ENCODE results near the gene PDIA5. TPM values are rescaled to one million over a fixed set of nuclear protein-coding genes. Genes with fewer than 3 reads are reported as not detected.

PDIA5 gene
- total RNA-seq, 3 donors from 2014 or later (not counting 1 experiment from before 2014, with no cell fraction given): 0.59 to 3.3 (median 0.63) TPM

GRCh38 chr3:123068601-123069381 is 2.0 kb downstream of the PDIA5 start:
- no peak for TF ChIP-seq CTCF (IDR thresholded peaks at IDR 0.05)
- H3K9me3 Mint-ChIP-seq: no peaks in the 10 kb centered on the region
- WGBS (ENCODE audit: insufficient coverage): 96% methylated on average over 11 of the region's 12 CpGs
- H3K4me1 Mint-ChIP-seq: peaks cover 4 to 22% of the 10 kb centered on the region in 2 donors
- Histone ChIP-seq H3K27me3 (ENCODE audit: control insufficient read depth, insufficient read depth, low read length) (no peaks in the 10 kb centered on the region), H3K9me3 (ENCODE audit: control insufficient read depth, insufficient read depth, low read length) (no peaks in the 10 kb centered on the region), H3K27ac (ENCODE audit: low read length) (no peak overlapping the region), H3K4me3 (ENCODE audit: low read length) (no peak overlapping the region), H3K4me1 (ENCODE audit: control insufficient read depth, insufficient read depth, low read length) (peaks cover 11% of the 10 kb centered on the region), H3K36me3 (ENCODE audit: control insufficient read depth, insufficient read depth, low read length) (no peaks in the 10 kb centered on the region)
- peaks cover 22 to 30% of the 10 kb centered on the region in 2 donors for H3K27me3 Mint-ChIP-seq (ENCODE audit: low read depth in 2 of 2)
- H3K36me3 Mint-ChIP-seq: no peaks in the 10 kb centered on the region
- no peak overlapping the region for H3K27ac Mint-ChIP-seq
- DNase-seq (no peak), ATAC-seq (no peak)
- peak overlapping the region; percentile 75 for H3K4me3 Mint-ChIP-seq
- intact Hi-C loops (cut with micrococcal nuclease): no loop called here

- no peak for TF ChIP-seq CTCF (IDR thresholded peaks at IDR 0.05)
- Mint-ChIP-seq H3K27me3 (ENCODE audit: low read depth in 2 of 2) (peaks cover 28 to 29% of the 10 kb centered on the region in 2 donors), H3K4me1 (peaks cover 4 to 16% of the 10 kb centered on the region in 2 donors), H3K36me3 (no peaks in the 10 kb centered on the region), H3K4me3 (no peak overlapping the region), H3K9me3 (no peaks in the 10 kb centered on the region), H3K27ac (no peak overlapping the region)
- intact Hi-C loops (cut with micrococcal nuclease): no loop called here
- no peak overlapping the region for H3K4me3 ChIP-seq (ENCODE audit: low read length)
- H3K9me3 ChIP-seq (ENCODE audit: control insufficient read depth, insufficient read depth, low read length): no peaks in the 10 kb centered on the region
- no peaks in the 10 kb centered on the region for H3K36me3 ChIP-seq (ENCODE audit: control insufficient read depth, insufficient read depth, low read length)
- ATAC-seq: no peak
- no peak for DNase-seq
- peaks cover 11% of the 10 kb centered on the region for H3K4me1 ChIP-seq (ENCODE audit: control insufficient read depth, insufficient read depth, low read length)
- no peak overlapping the region for H3K27ac ChIP-seq (ENCODE audit: low read length)
- WGBS (ENCODE audit: insufficient coverage): 90% methylated on average over 8 of the region's 8 CpGs
- no peaks in the 10 kb centered on the region for H3K27me3 ChIP-seq (ENCODE audit: control insufficient read depth, insufficient read depth, low read length)
Observed at GRCh38 chr3:123070510-123070909, 3.7 kb downstream of the PDIA5 start.

GRCh38 chr3:123071146-123071545 is 4.3 kb downstream of the PDIA5 start:
- Histone ChIP-seq H3K9me3 (ENCODE audit: control insufficient read depth, insufficient read depth, low read length) (no peaks in the 10 kb centered on the region), H3K4me3 (ENCODE audit: low read length) (no peak overlapping the region), H3K27ac (ENCODE audit: low read length) (no peak overlapping the region), H3K4me1 (ENCODE audit: control insufficient read depth, insufficient read depth, low read length) (peaks cover 11% of the 10 kb centered on the region), H3K27me3 (ENCODE audit: control insufficient read depth, insufficient read depth, low read length) (no peaks in the 10 kb centered on the region), H3K36me3 (ENCODE audit: control insufficient read depth, insufficient read depth, low read length) (no peaks in the 10 kb centered on the region)
- ATAC-seq: no peak
- Mint-ChIP-seq H3K4me3 (no peak overlapping the region), H3K27me3 (ENCODE audit: low read depth in 2 of 2) (peaks cover 27 to 35% of the 10 kb centered on the region in 2 donors), H3K27ac (no peak overlapping the region), H3K36me3 (no peaks in the 10 kb centered on the region), H3K4me1 (peaks cover 4 to 16% of the 10 kb centered on the region in 2 donors), H3K9me3 (no peaks in the 10 kb centered on the region)
- intact Hi-C loops (cut with micrococcal nuclease): no loop called here
- WGBS (ENCODE audit: insufficient coverage): 83% methylated on average over 4 of the region's 5 CpGs
- TF ChIP-seq CTCF (IDR thresholded peaks at IDR 0.05): no peak
- no peak for DNase-seq

All from natural killer cell (primary cell).